ENCODE data around the gene PFN2. TPM values are rescaled to one million over a fixed set of nuclear protein-coding genes. Genes with fewer than 3 reads are reported as not detected.

Gene PFN2
- total RNA-seq, 1 donor from 2014 or later: 179 TPM

DNA sequence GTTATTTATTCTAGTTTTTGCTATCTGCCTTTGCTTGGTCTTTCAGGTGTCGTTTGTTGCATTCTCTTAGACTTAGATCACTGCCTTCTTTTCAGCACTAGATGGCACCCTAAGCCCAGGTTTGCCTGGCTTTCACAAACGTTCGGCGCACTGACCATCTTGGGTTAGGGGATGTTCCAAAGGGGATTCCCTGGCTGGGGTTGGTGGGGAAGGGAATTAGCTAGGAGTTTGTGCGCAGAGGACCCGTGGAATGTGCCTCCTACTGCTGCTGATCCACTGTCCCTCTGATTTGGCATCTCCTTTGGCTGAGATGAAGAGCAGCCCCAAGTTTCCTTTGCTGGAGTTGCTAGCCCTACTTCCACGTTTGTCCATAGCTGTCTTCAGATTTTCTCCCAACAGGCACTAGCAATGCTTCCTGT is 33.9 kb downstream of the PFN2 start:
- H3K27me3 ChIP-seq (ENCODE audit: insufficient read depth, low read length): no peaks in the 10 kb centered on the region
- FAIRE-seq (peak; percentile 59), DNase-seq (ENCODE audit: low read depth) (peak; percentile 42)
- no peak overlapping the region for H3K4me3 ChIP-seq (ENCODE audit: insufficient read depth, low read depth, low read length)
- H3K4me1 ChIP-seq (ENCODE audit: insufficient read depth, low read length): peaks cover 3% of the 10 kb centered on the region
- Mint-ChIP-seq H3K4me3 (ENCODE audit: unreplicated experiment) (no peak overlapping the region), H3K27me3 (ENCODE audit: low read depth, unreplicated experiment) (no peaks in the 10 kb centered on the region), H3K36me3 (ENCODE audit: low read depth, unreplicated experiment) (peaks cover 6% of the 10 kb centered on the region), H3K27ac (ENCODE audit: unreplicated experiment) (no peak overlapping the region), H3K4me1 (ENCODE audit: low read depth, unreplicated experiment) (peaks cover 8% of the 10 kb centered on the region), H3K9me3 (ENCODE audit: unreplicated experiment) (peaks cover 2% of the 10 kb centered on the region)
- no peaks in the 10 kb centered on the region for H3K36me3 ChIP-seq (ENCODE audit: insufficient read depth, low read length)
- H3K27ac ChIP-seq (ENCODE audit: low read depth, low read length): no peak overlapping the region
- H3K9me3 ChIP-seq (ENCODE audit: insufficient read depth, low read depth, low read length): peaks cover 4% of the 10 kb centered on the region
- H2AFZ ChIP-seq (ENCODE audit: low read depth, low read length): peak overlapping the region; percentile 6
- H3K9ac ChIP-seq (ENCODE audit: low read length): peak overlapping the region; percentile 20
- peaks cover 3% of the 10 kb centered on the region for H3K79me2 ChIP-seq (ENCODE audit: insufficient read depth, low read length)
- TF ChIP-seq, protein P1, sequence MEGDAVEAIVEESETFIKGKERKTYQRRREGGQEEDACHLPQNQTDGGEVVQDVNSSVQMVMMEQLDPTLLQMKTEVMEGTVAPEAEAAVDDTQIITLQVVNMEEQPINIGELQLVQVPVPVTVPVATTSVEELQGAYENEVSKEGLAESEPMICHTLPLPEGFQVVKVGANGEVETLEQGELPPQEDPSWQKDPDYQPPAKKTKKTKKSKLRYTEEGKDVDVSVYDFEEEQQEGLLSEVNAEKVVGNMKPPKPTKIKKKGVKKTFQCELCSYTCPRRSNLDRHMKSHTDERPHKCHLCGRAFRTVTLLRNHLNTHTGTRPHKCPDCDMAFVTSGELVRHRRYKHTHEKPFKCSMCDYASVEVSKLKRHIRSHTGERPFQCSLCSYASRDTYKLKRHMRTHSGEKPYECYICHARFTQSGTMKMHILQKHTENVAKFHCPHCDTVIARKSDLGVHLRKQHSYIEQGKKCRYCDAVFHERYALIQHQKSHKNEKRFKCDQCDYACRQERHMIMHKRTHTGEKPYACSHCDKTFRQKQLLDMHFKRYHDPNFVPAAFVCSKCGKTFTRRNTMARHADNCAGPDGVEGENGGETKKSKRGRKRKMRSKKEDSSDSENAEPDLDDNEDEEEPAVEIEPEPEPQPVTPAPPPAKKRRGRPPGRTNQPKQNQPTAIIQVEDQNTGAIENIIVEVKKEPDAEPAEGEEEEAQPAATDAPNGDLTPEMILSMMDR (IDR thresholded peaks at IDR 0.05; ENCODE audit: insufficient read depth, low read depth, low read length): peak; percentile 82
- TF ChIP-seq EZH2 (IDR thresholded peaks at IDR 0.05; ENCODE audit: insufficient read depth, low read length): no peak
- H3K4me2 ChIP-seq (ENCODE audit: low read length): peak overlapping the region; percentile 62
- peaks cover 5% of the 10 kb centered on the region for H4K20me1 ChIP-seq (ENCODE audit: insufficient read depth, low read length)

DNA sequence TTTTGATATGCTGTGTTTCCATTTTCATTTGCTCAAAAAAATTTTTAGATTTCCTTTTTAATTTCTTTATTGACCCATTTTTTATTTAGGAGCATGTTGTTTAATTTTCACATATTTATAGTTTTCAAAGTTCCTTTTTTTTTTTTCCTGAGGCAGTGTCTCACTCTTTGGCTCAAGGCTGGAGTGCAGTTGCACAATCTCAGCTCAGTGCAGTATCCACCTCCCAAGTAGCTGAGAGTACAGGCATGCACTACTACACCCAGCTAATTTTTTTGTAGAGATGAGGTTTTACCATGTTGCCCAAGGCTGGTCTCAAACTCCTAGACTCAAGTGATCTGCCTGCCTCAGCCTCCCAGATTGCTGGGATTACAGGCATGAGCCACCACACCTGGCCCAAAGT is 36.2 kb downstream of the PFN2 start:
- H3K4me3 ChIP-seq (ENCODE audit: insufficient read depth, low read depth, low read length): no peak overlapping the region
- H3K27me3 ChIP-seq (ENCODE audit: insufficient read depth, low read length): no peaks in the 10 kb centered on the region
- no peak overlapping the region for H2AFZ ChIP-seq (ENCODE audit: low read depth, low read length)
- no peak overlapping the region for H3K4me2 ChIP-seq (ENCODE audit: low read length)
- peaks cover 5% of the 10 kb centered on the region for H4K20me1 ChIP-seq (ENCODE audit: insufficient read depth, low read length)
- Mint-ChIP-seq H3K4me1 (ENCODE audit: low read depth, unreplicated experiment) (peaks cover 8% of the 10 kb centered on the region), H3K27me3 (ENCODE audit: low read depth, unreplicated experiment) (no peaks in the 10 kb centered on the region), H3K4me3 (ENCODE audit: unreplicated experiment) (no peak overlapping the region), H3K27ac (ENCODE audit: unreplicated experiment) (no peak overlapping the region), H3K36me3 (ENCODE audit: low read depth, unreplicated experiment) (peaks cover 13% of the 10 kb centered on the region), H3K9me3 (ENCODE audit: unreplicated experiment) (peaks cover 4% of the 10 kb centered on the region)
- DNase-seq (ENCODE audit: low read depth) (peak; percentile 44), FAIRE-seq (no peak)
- H3K9ac ChIP-seq (ENCODE audit: low read length): no peak overlapping the region
- no peak overlapping the region for H3K27ac ChIP-seq (ENCODE audit: low read depth, low read length)
- H3K4me1 ChIP-seq (ENCODE audit: insufficient read depth, low read length): peaks cover 3% of the 10 kb centered on the region
- H3K79me2 ChIP-seq (ENCODE audit: insufficient read depth, low read length): peaks cover 3% of the 10 kb centered on the region
- no peaks in the 10 kb centered on the region for H3K36me3 ChIP-seq (ENCODE audit: insufficient read depth, low read length)
- TF ChIP-seq, protein P1 (IDR thresholded peaks at IDR 0.05; ENCODE audit: insufficient read depth, low read depth, low read length): no peak
- no peak for TF ChIP-seq EZH2 (IDR thresholded peaks at IDR 0.05; ENCODE audit: insufficient read depth, low read length)
- peaks cover 4% of the 10 kb centered on the region for H3K9me3 ChIP-seq (ENCODE audit: insufficient read depth, low read depth, low read length)

DNA sequence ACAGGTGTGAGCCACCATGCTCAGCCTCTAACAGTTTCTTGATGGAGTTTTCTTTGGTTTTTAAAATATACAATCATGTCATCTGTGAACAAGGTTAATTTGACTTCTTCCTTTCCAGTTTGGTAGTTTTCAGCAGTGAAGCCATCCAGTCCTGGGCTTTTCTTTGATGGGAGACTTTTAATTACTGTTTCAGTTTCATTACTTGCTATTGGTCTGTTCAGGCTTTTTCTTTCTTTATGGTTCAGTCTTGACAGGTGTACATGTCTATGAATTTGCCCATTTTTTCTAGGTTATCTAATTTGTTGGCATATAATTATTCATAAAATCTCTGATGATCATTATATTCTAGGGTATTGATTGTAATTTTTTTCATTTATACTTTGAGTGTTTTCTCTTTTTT is 36.8 kb downstream of the PFN2 start:
- peaks cover 3% of the 10 kb centered on the region for H3K79me2 ChIP-seq (ENCODE audit: insufficient read depth, low read length)
- H3K4me3 Mint-ChIP-seq (ENCODE audit: unreplicated experiment): no peak overlapping the region
- TF ChIP-seq, protein P1 (IDR thresholded peaks at IDR 0.05; ENCODE audit: insufficient read depth, low read depth, low read length): no peak
- no peak for TF ChIP-seq EZH2 (IDR thresholded peaks at IDR 0.05; ENCODE audit: insufficient read depth, low read length)
- FAIRE-seq (no peak), DNase-seq (ENCODE audit: low read depth) (no peak)
- H2AFZ ChIP-seq (ENCODE audit: low read depth, low read length): no peak overlapping the region
- no peak overlapping the region for H3K27ac Mint-ChIP-seq (ENCODE audit: unreplicated experiment)
- no peak overlapping the region for H3K9ac ChIP-seq (ENCODE audit: low read length)
- no peaks in the 10 kb centered on the region for H3K27me3 Mint-ChIP-seq (ENCODE audit: low read depth, unreplicated experiment)
- H3K4me1 Mint-ChIP-seq (ENCODE audit: low read depth, unreplicated experiment): peaks cover 3% of the 10 kb centered on the region
- no peaks in the 10 kb centered on the region for H3K36me3 ChIP-seq (ENCODE audit: insufficient read depth, low read length)
- H3K27ac ChIP-seq (ENCODE audit: low read depth, low read length): no peak overlapping the region
- H3K9me3 Mint-ChIP-seq (ENCODE audit: unreplicated experiment): peaks cover 4% of the 10 kb centered on the region
- peaks cover 4% of the 10 kb centered on the region for H3K9me3 ChIP-seq (ENCODE audit: insufficient read depth, low read depth, low read length)
- no peaks in the 10 kb centered on the region for H3K27me3 ChIP-seq (ENCODE audit: insufficient read depth, low read length)
- H3K4me3 ChIP-seq (ENCODE audit: insufficient read depth, low read depth, low read length): no peak overlapping the region
- peaks cover 16% of the 10 kb centered on the region for H3K36me3 Mint-ChIP-seq (ENCODE audit: low read depth, unreplicated experiment)
- no peak overlapping the region for H3K4me2 ChIP-seq (ENCODE audit: low read length)
- peaks cover 1% of the 10 kb centered on the region for H3K4me1 ChIP-seq (ENCODE audit: insufficient read depth, low read length)
- H4K20me1 ChIP-seq (ENCODE audit: insufficient read depth, low read length): peaks cover 5% of the 10 kb centered on the region

All from astrocyte (in vitro differentiated cells and primary cell).